HUES64 (cell line): ENCODE results near the gene NXPE1. TPM values are rescaled to one million over a fixed set of nuclear protein-coding genes. Genes with fewer than 3 reads are reported as not detected.
"Not testable (repeated sequence)": the region's sequence is repeated elsewhere in the genome, so short reads cannot be mapped to it uniquely, and the experiment has no call there.

Source experiments
- H3K27ac ChIP-seq: 2 replicates; pipeline ENCODE4 v1.7.0; 2013; ENCODE audit warnings: low read depth, low read length, inconsistent platforms
- H3K27me3 ChIP-seq: 2 replicates; pipeline ENCODE4 v1.6.1; 2013; ENCODE audit warnings: mild to moderate bottlenecking, low read length; ENCODE audit not compliant: insufficient read depth
- H3K36me3 ChIP-seq: 2 replicates; pipeline ENCODE4 v1.6.1; 2013; ENCODE audit warnings: mild to moderate bottlenecking, low read length; ENCODE audit not compliant: insufficient read depth
- H3K4me1 ChIP-seq: 2 replicates; pipeline ENCODE4 v1.6.1; 2013; ENCODE audit warnings: mild to moderate bottlenecking, low read length, moderate library complexity; ENCODE audit not compliant: insufficient read depth
- H3K4me3 ChIP-seq: 2 replicates; pipeline ENCODE4 v1.5.1; 2013; ENCODE audit warnings: mild to moderate bottlenecking, low read length, moderate library complexity
- H3K9ac ChIP-seq: 2 replicates; pipeline ENCODE4 v1.6.1; 2013; ENCODE audit warnings: mild to moderate bottlenecking, low read depth, low read length
- H3K9me3 ChIP-seq: 2 replicates; pipeline ENCODE4 v1.6.1; 2013; ENCODE audit warnings: low read depth, low read length; ENCODE audit not compliant: insufficient read depth
- WGBS: fragments of 150-250, 120-280 bp; methylation state at CpG from one replicate; pipeline ENCODE4 v1.1.7; 2013; ENCODE audit warnings: missing lambda C conversion rate; 5-methylcytosine and 5-hydroxymethylcytosine counted together
- polyA plus RNA-seq, 2 experiments: library from polyadenylated mRNA; stranded (reverse); fragments of 50-300 nt; gene quantifications; one replicate each; pipeline ENCODE4 v1.2.3, GENCODE V29; 2013

Gene NXPE1
- polyA plus RNA-seq (2013, experiment 1 of 2), result not detected
- polyA plus RNA-seq (2013, experiment 2 of 2), result not detected

DNA sequence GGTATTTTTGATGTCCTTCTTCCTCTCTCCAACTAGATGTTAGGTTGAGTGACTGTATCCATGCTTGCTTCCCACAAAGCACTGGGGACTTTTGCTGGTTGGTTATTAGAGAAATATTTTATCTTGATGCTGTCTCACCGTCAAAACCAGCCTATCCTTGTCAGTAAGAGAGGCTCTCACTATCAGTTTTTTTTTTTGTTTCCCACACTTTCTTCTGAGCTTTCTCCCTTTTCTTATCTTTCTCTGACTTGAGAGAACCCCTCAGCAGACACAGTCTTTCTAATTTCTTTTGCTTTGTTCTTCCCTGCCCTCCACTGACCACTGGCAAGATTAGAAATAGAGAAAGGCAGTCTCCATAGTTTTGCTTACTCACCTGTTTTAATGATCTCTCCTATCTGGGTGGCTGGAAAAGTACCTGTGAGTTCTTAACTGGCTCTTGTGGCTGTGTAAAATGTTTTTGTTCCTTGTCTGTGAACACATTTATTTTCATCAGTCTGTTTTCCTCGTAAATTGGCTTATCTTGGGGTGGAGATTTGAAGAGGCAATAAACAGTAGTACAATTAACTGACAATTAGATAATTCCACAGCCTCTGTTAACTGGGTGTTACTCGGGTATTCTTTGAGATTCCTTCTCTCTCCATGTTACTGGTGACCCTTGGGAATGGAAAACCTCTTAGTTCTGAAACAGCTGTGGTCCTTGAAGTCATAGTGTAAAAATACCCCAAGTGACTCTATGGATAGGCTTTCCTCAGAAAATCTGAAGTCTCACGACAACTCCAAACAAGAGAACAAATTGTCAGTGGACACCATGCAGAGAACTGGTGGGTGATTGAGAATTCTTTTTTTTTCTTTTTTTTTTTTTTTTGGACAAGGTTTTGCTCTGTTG is at the start of gene NXPE1:
Gene NXPE1 (minus strand): TSS at position 457 of the 886 bp plus-strand sequence. CDS start 8,680 bp downstream, outside the sequence.
- Histone ChIP-seq H3K4me3 (no peak within 1 kb of the TSS), H3K36me3 (no peaks in the 10 kb centered on the region), H3K27ac (no peak within 1 kb of the TSS), H3K27me3 (no peaks in the 10 kb centered on the region), H3K9me3 (no peaks in the 10 kb centered on the region), H3K9ac (no peak within 1 kb of the TSS), H3K4me1 (peaks cover 7% of the 10 kb centered on the region)
- 83% methylated on average over 3 of the region's 4 CpGs for WGBS

DNA sequence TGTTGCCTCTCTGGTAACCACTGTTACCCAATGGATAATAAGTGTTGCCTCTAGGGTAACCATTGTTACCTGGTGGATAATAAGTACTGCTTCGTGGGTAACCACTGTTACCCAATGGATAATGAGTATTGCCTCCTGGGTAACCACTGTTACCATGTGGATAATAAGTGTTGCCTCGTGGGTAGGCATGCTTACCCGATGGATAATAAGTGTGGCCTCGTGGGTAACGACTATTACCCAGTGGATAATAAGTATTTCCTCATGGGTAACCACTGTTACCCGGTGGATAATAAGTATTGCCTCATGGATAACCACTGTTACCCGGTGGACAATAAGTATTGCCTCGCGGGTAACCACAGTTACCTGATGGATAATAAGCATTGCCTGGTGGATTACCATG is 49.7 kb upstream of the NXPE1 start:
- no peaks in the 10 kb centered on the region for H3K36me3 ChIP-seq
- H3K27me3 ChIP-seq, result no peaks in the 10 kb centered on the region
- no peak overlapping the region for H3K4me3 ChIP-seq
- H3K4me1 ChIP-seq, result no peaks in the 10 kb centered on the region
- no peak overlapping the region for H3K9ac ChIP-seq
- peaks cover 88% of the 10 kb centered on the region for H3K9me3 ChIP-seq
- no peak overlapping the region for H3K27ac ChIP-seq
- WGBS, result 90% methylated on average over 9 of the region's 9 CpGs

DNA sequence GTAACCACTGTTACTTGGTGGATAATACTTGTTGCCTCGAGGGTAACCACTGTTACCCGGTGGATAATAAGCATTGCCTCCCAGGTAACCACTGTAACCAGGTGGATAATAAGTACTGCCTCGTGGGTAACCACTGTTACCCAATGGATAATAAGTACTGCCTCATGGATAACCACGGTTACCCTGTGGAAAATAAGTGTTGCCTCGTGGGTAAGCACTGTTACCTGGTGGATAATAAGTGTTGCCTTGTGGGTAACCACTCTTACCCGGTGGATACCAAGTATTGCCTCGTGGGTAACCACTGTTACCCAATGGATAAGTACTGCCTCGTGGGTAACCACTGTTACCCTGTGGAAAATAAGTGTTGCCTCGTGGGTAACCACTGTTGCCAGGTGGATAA is 48.9 kb upstream of the NXPE1 start:
- H3K9me3 ChIP-seq, result peaks cover 85% of the 10 kb centered on the region
- WGBS, result 92% methylated on average over 9 of the region's 9 CpGs
- not testable (repeated sequence) for H3K27ac ChIP-seq, H3K27me3 ChIP-seq, H3K36me3 ChIP-seq, H3K9ac ChIP-seq, H3K4me1 ChIP-seq, H3K4me3 ChIP-seq

DNA sequence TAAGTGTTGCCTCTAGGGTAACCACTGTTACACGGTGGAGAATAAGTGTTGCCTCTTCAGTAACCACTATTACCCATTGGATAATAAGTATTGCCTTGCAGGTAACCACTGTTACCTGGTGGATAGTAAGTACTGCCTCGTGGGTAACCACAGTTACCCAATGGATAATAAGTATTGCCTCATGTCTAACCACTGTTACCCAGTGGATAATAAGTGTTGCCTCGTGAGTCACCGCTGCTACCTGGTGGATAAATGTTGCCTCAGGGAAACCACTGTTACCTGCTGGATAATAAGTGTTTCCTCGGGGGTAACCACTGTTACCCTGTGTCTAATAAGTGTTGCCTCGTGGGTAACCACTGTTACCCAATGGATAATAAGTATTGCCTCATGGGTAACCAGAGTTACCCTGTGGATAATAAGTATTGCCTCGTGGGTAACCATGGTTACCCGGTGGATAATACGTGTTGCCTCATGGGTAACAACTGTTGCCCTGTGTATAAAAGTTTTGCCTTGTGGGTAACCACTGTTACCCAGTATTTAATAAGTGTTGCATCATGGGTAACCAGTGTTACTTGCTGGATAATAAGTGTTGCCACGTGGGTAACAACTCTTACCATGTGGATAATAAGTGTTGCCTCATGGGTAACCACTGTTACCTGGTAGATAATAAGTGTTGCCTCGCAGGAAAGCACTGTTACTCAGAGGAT is 48.2 kb upstream of the NXPE1 start:
- H3K4me3 ChIP-seq, result no peak overlapping the region
- no peaks in the 10 kb centered on the region for H3K27me3 ChIP-seq
- peaks cover 86% of the 10 kb centered on the region for H3K9me3 ChIP-seq
- no peaks in the 10 kb centered on the region for H3K36me3 ChIP-seq
- H3K4me1 ChIP-seq, result no peaks in the 10 kb centered on the region
- 93% methylated on average over 11 of the region's 11 CpGs for WGBS
- H3K9ac ChIP-seq, result no peak overlapping the region
- H3K27ac ChIP-seq, result no peak overlapping the region

DNA sequence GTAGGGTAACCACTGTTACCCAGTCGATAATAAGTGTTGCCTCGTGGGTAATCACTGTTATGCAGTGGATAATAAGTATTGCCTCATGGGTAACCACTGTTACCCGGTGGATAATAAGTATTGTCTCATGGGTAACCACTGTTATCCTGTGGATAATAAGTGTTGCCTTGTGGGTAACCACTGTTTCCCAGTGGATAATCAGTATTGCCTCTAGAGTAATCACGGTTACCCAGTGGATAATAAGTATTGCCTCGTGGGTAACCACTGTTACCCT is 47.1 kb upstream of the NXPE1 start:
- H3K9me3 ChIP-seq, result peaks cover 76% of the 10 kb centered on the region
- 93% methylated on average over 5 of the region's 5 CpGs for WGBS

DNA sequence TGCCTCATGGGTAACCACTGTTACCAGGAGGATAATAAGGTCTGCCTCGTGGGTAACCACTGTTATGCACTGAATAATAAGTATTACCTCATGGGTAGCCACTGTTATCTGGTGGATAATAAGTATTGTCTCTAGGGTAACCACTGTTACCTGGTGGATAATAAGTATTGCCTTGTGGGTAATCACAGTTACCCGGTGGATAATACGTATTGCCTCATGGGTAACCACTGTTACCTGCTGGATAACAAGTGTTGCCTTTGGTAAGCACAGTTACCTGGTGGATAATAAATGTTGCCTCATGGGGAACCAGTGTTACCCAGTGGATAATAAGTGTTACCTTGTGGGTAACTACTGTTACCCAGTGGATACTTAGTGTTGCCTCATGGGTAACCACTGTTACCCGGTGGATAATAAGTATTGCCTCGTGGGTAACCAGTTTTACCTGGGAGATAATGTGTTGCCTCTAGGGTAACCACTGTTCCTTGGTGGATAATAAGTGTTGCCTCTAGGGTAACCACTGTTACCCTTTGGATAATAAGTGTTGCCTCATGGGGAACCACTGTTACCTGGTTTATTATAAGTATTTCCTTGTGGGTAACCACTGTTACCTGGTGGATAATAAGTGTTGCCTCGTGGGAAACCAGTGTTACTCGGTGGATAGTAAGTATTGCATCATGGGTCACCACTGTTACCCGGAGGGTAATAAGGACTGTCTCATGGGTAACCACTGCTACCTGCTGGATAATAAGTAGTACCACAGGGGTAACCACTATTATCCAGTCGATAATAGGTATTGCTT is 46.5 kb upstream of the NXPE1 start:
- H3K4me1 ChIP-seq, result no peaks in the 10 kb centered on the region
- H3K9ac ChIP-seq, result no peak overlapping the region
- H3K27me3 ChIP-seq, result no peaks in the 10 kb centered on the region
- H3K4me3 ChIP-seq, result no peak overlapping the region
- H3K27ac ChIP-seq, result no peak overlapping the region
- 95% methylated on average over 9 of the region's 9 CpGs for whole genome bisulfite sequencing
- peaks cover 70% of the 10 kb centered on the region for H3K9me3 ChIP-seq
- H3K36me3 ChIP-seq, result no peaks in the 10 kb centered on the region

More for the DNA sequence above, 47.1 kb upstream of the NXPE1 start:
- not testable (repeated sequence) for H3K9ac ChIP-seq, H3K4me3 ChIP-seq, H3K27me3 ChIP-seq, H3K27ac ChIP-seq, H3K4me1 ChIP-seq, H3K36me3 ChIP-seq

DNA sequence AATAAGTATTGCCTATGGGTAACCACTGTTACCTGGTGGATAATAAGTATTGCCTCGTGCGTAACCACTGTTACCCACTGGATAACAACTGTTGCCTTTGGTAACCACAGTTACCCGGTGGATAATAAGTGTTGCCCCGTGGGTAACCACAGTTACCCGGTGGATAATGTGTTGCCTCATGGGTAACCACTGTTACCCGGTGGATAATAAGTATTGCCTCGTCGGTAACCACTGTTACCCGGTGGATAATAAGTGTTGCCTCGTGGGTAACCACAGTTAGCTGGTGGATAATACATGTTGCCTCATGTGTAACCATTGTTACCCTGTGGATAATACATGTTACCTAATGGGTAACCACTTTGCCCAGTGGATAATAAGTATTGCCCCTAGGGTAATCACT is 45.7 kb upstream of the NXPE1 start:
- no peaks in the 10 kb centered on the region for H3K27me3 ChIP-seq
- 95% methylated on average over 10 of the region's 10 CpGs for WGBS

DNA sequence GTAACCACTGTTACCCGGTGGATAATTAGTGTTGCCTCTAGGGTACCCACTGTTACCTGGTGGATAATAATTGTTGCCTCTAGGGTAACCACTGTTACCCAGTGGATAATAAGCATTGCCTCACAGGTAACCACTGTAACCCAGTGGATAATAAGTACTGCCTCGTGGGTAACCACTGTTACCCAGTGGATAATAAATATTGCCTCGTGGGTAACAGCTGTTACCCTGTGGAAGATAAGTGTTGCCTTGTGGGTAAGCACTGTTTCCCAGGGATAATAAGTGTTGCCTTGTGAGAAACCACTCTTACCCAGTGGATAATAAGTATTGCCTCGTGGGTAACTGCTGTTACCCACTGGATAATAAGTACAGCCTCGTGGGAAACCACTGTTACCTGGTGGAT is 45.2 kb upstream of the NXPE1 start:
- 90% methylated on average over 5 of the region's 5 CpGs for WGBS
- Histone ChIP-seq H3K4me3 (no peak overlapping the region), H3K27me3 (no peaks in the 10 kb centered on the region), H3K9ac (no peak overlapping the region), H3K9me3 (peaks cover 64% of the 10 kb centered on the region), H3K36me3 (no peaks in the 10 kb centered on the region), H3K27ac (no peak overlapping the region), H3K4me1 (no peaks in the 10 kb centered on the region)

More for the DNA sequence above, 45.7 kb upstream of the NXPE1 start:
- Histone ChIP-seq H3K9me3 (peaks cover 69% of the 10 kb centered on the region), H3K4me3 (no peak overlapping the region), H3K4me1 (no peaks in the 10 kb centered on the region), H3K27ac (no peak overlapping the region), H3K9ac (no peak overlapping the region), H3K36me3 (no peaks in the 10 kb centered on the region)

DNA sequence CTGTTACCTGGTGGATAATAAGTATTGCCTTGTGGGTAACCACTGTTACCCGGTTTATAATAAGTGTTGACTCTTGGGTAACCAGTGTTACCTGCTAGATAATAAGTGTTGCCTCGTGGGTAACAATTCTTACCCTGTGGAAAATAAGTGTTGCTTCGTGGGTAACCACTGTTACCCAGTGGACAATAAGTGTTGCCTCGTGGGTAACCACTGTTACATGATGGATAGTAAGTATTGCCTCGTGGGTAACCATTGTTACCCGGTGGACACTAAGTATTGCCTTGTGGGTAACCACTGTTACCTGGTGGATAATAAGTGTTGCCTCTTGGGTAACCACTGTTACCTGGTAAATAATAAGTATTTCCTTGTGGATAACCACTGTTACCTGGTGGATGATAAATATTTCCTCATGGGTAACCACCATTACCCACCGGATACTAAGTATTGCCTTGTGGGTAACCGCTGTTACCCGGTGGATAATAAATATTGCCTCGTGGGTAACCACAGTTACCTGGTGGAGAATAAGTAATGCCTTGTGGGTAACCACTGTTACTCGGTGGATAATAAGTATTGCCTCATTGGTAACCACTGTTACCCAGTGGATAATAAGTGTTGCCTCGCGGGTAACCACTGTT is 44.6 kb upstream of the NXPE1 start:
- H3K27me3 ChIP-seq, result no peaks in the 10 kb centered on the region
- no peak overlapping the region for H3K9ac ChIP-seq
- no peak overlapping the region for H3K27ac ChIP-seq
- peaks cover 58% of the 10 kb centered on the region for H3K9me3 ChIP-seq
- no peak overlapping the region for H3K4me3 ChIP-seq
- H3K36me3 ChIP-seq, result no peaks in the 10 kb centered on the region
- 93% methylated on average over 13 of the region's 13 CpGs for WGBS
- no peaks in the 10 kb centered on the region for H3K4me1 ChIP-seq

DNA sequence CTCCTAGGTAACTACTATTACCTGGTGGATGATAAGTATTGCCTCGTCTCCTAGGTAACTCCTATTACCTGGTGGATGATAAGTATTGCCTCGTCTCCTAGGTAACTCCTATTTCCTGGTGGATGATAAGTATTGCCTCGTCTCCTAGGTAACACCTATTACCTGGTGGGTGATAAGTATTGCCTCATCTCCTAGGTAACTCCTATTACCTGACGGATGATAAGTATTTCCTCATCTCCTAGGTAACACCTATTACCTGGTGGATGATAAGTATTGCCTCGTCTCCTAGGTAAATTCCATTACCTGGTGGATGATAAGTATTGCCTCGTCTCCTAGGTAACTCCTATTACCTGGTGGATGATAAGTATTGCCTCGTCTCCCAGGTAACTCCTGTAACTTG is 43.5 kb upstream of the NXPE1 start:
- H3K9ac ChIP-seq, H3K27me3 ChIP-seq, H3K4me1 ChIP-seq, H3K4me3 ChIP-seq, H3K27ac ChIP-seq, H3K36me3 ChIP-seq: not testable (repeated sequence)
- H3K9me3 ChIP-seq, result peaks cover 47% of the 10 kb centered on the region
- 97% methylated on average over 5 of the region's 7 CpGs for WGBS

DNA sequence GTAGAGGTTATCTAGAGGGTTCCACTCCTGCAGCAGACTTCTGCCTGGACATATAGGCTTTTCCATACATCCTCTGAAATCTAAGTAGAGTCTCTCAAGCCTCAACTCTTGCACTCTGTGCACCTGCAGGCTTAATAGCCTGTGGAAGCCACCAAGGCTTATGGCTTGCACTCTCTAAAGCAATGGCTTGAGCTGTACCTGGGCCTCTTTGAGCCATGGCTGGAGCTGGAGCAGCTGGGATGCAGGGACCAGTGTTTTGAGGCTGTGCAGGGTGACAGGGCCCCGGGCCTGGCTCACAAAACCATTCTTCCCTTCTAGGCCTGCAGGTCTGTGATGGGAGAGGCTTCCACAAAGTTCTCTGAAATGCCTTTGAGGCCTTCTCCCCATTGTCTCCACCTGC is 38.8 kb upstream of the NXPE1 start:
- whole genome bisulfite sequencing, result 85% methylated on average over 1 of the region's 1 CpG

More for the DNA sequence above, 38.8 kb upstream of the NXPE1 start:
- no peaks in the 10 kb centered on the region for H3K4me1 ChIP-seq
- H3K9ac ChIP-seq, result no peak overlapping the region
- H3K27me3 ChIP-seq, result no peaks in the 10 kb centered on the region
- H3K9me3 ChIP-seq, result peaks cover 7% of the 10 kb centered on the region
- no peaks in the 10 kb centered on the region for H3K36me3 ChIP-seq
- no peak overlapping the region for H3K4me3 ChIP-seq
- H3K27ac ChIP-seq, result no peak overlapping the region
